Esophagus mucosa (tissue), 1 donor: Measurements from ENCODE around the gene STT3A. TPM values are rescaled to one million over a fixed set of nuclear protein-coding genes. Genes with fewer than 3 reads are reported as not detected.
A peak's percentile ranks its signal among the peaks of the same experiment; 100 is the strongest.

Experiments used
- ATAC-seq: fragments of 200-7000 bp; cut with Tn5 transposase; one replicate; pipeline ENCODE4 v1.9.1; 2020
- total RNA-seq: library from RNA; stranded (reverse); gene quantifications from one replicate; pipeline ENCODE4 v1.2.4, GENCODE V29; 2023
- donor health status: DM: yes; HTN: yes; CAD: no.

STT3A gene
- total RNA-seq, 1 donor from 2014 or later = 73.6 TPM

GRCh38 chr11:125588505-125588904 lies 4.1 kb upstream of the STT3A start:
- no peak for ATAC-seq

- ATAC-seq = peak; percentile 30
These were observed 875 bp upstream of the STT3A start for GRCh38 chr11:125591649-125592304.

- peak; percentile 1 for ATAC-seq
These were observed 615 bp downstream of the STT3A start for GRCh38 chr11:125593114-125593820.

GRCh38 chr11:125594958-125595357 lies 2.3 kb downstream of the STT3A start:
- ATAC-seq = no peak

GRCh38 chr11:125600663-125601062 lies 8.0 kb downstream of the STT3A start:
- no peak for ATAC-seq

- no peak for ATAC-seq
These were observed 10.6 kb downstream of the STT3A start for GRCh38 chr11:125603207-125603606.

- ATAC-seq = no peak
These were observed 12.8 kb downstream of the STT3A start for GRCh38 chr11:125605417-125605816.

GRCh38 chr11:125609545-125609944 lies 16.9 kb downstream of the STT3A start:
- no peak for ATAC-seq

- peak; percentile 11 for ATAC-seq
These were observed 25.7 kb downstream of the STT3A start for GRCh38 chr11:125618383-125618782.

GRCh38 chr11:125621995-125622394 lies 29.3 kb downstream of the STT3A start:
- no peak for ATAC-seq

- ATAC-seq = no peak
These were observed 30.4 kb downstream of the STT3A start for GRCh38 chr11:125623064-125623463.

- no peak for ATAC-seq
These were observed 32.1 kb downstream of the STT3A start, which contains the start of gene CHEK1 for GRCh38 chr11:125624756-125625213. CHEK1 (plus strand) TSS chr11:125625163; CDS start chr11:125626769, 1,606 bp downstream.

- no peak for ATAC-seq
These were observed 32.6 kb downstream of the STT3A start for GRCh38 chr11:125625225-125625629.

GRCh38 chr11:125625630-125626287 lies 33.1 kb downstream of the STT3A start:
- ATAC-seq = peak; percentile 92

- ATAC-seq = peak; percentile 15
These were observed 33.8 kb downstream of the STT3A start for GRCh38 chr11:125626288-125626950.

GRCh38 chr11:125627236-125627910 lies 34.7 kb downstream of the STT3A start:
- no peak for ATAC-seq

- ATAC-seq = no peak
These were observed 45.2 kb downstream of the STT3A start for GRCh38 chr11:125637840-125638239.

- ATAC-seq = no peak
These were observed 45.7 kb downstream of the STT3A start for GRCh38 chr11:125638315-125638714.

- ATAC-seq = no peak
These were observed 53.2 kb downstream of the STT3A start for GRCh38 chr11:125645871-125646270.

GRCh38 chr11:125649465-125650166 lies 57.0 kb downstream of the STT3A start:
- no peak for ATAC-seq

GRCh38 chr11:125662689-125663088 lies 70.0 kb downstream of the STT3A start:
- no peak for ATAC-seq

- ATAC-seq = no peak
These were observed 71.3 kb downstream of the STT3A start for GRCh38 chr11:125663910-125664309.
